Measurements from ENCODE around the gene ATRIP.

- TF ChIP-seq CTCF (IDR thresholded peaks at IDR 0.05; ENCODE audit: borderline replicate concordance, extremely low read depth, low read length, poor library complexity, severe bottlenecking): no peak
- TF ChIP-seq EZH2 (IDR thresholded peaks at IDR 0.05; ENCODE audit: borderline replicate concordance, low read depth, low read length, severe bottlenecking): no peak
Observed at GRCh38 chr3:48402907-48403306, 43.6 kb upstream of the ATRIP start.

Data from DND-41 (cell line).